HCT116 (cell line): ENCODE results near the gene CFAP298. TPM values are rescaled to one million over a fixed set of nuclear protein-coding genes. Genes with fewer than 3 reads are reported as not detected.

ENCODE experiments used
- ATAC-seq: fragments of 200-7000 bp; cut with Tn5 transposase; 2 replicates; pipeline ENCODE4 v1.9.1; 2020; ENCODE audit warnings: mild to moderate bottlenecking, moderate library complexity
- BruUV-seq: library from RNA; stranded (reverse); fragments of 400-500 nt; replicated peaks from 2 replicates; lab custom pipeline; 2021; lab: Mats Ljungman, UMichigan
- CTCF ChIA-PET: fragments of 300-600 bp; sonication (Branson Sonifier 250); formaldehyde crosslinking; loops from one replicate; lab custom pipeline; 2021; ENCODE audit warnings: antibody characterized with exemption; lab: Charles Lee
- POLR2A ChIA-PET: fragments of 300-600, 350-600 bp; sonication (Branson Sonifier 250); formaldehyde crosslinking; loops from one replicate; lab custom pipeline; 2021; ENCODE audit warnings: antibody characterized with exemption; lab: Charles Lee
- RAD21 ChIA-PET, 2 experiments: fragments of 300-600 bp; sonication (Branson Sonifier 250); formaldehyde crosslinking; loops; one replicate each; lab custom pipeline; 2023; ENCODE audit warnings: low total read pairs in 2 of 2; ENCODE audit not compliant: uncharacterized antibody in 2 of 2, unreplicated experiment in 2 of 2, low non-redundant PET in 1 of 2; lab: Charles Lee
- DNase-seq: peaks from one replicate; pipeline ENCODE4 v3.0.0-alpha.2; 2010; ENCODE audit warnings: low read depth, low spot score
- H2AFZ ChIP-seq: fragments of 200-600 bp; shearing (Covaris generic), sonication (generic); 2 replicates; pipeline ENCODE4 v1.6.1; 2017; ENCODE audit warnings: low read depth, mixed run types, mixed read lengths, antibody characterized with exemption, low read length; ENCODE audit not compliant: poor library complexity, severe bottlenecking
- H3K27ac ChIP-seq: 2 replicates; pipeline ENCODE4 v1.5.1; 2012; ENCODE audit warnings: low read depth, low read length
- H3K27me3 ChIP-seq: fragments of 200-600 bp; sonication (generic); 2 replicates; pipeline ENCODE4 v1.6.1; 2016; ENCODE audit warnings: mixed run types, low read length, mixed read lengths; ENCODE audit not compliant: insufficient read depth
- H3K36me3 ChIP-seq, 2 experiments: fragments of 200-500 bp in 1 of 2; fragments of 200-600 bp in 1 of 2; sonication (Bioruptor generic) in 1 of 2; sonication (generic) in 1 of 2; 2 replicates each; pipeline versions ENCODE4 v1.5.1 to v1.6.1; 2014 to 2016; ENCODE audit warnings: low read length in 2 of 2, inconsistent platforms in 1 of 2, mixed read lengths in 1 of 2, mixed run types in 1 of 2; ENCODE audit not compliant: insufficient read depth in 2 of 2, control insufficient read depth in 1 of 2
- H3K4me1 ChIP-seq, 2 experiments: fragments of 200-600 bp in 1 of 2; sonication (generic) in 1 of 2; 2 replicates each; pipeline versions ENCODE4 v1.5.1 to v1.6.1; 2012 to 2017; ENCODE audit warnings: low read length in 2 of 2, inconsistent platforms in 1 of 2, mild to moderate bottlenecking in 1 of 2, mixed read lengths in 1 of 2, mixed run types in 1 of 2, moderate library complexity in 1 of 2; ENCODE audit not compliant: insufficient read depth in 2 of 2, control insufficient read depth in 1 of 2
- H3K4me2 ChIP-seq: fragments of 200-600 bp; sonication (generic); 2 replicates; pipeline ENCODE4 v1.6.1; 2017; ENCODE audit warnings: mixed run types, low read length, mixed read lengths
- H3K4me3 ChIP-seq, 2 experiments: fragments of 200-600 bp in 1 of 2; sonication (generic) in 1 of 2; replicated peaks in 1 of 2; 2 replicates each; pipeline ENCODE4 v1.5.1; 2011 to 2016; ENCODE audit warnings: low read length in 2 of 2, control low read depth in 1 of 2, low read depth in 1 of 2, mild to moderate bottlenecking in 1 of 2, mixed read lengths in 1 of 2, mixed run types in 1 of 2
- H3K79me2 ChIP-seq: fragments of 200-600 bp; sonication (generic); 2 replicates; pipeline ENCODE4 v1.6.1; 2017; ENCODE audit warnings: mild to moderate bottlenecking, mixed run types, low read length, moderate library complexity, mixed read lengths; ENCODE audit not compliant: insufficient read depth
- H3K9ac ChIP-seq: fragments of 200-600 bp; sonication (generic); 2 replicates; pipeline ENCODE4 v1.6.1; 2016; ENCODE audit warnings: low read length, mixed read lengths
- H3K9me2 ChIP-seq: fragments of 200-600 bp; sonication (generic), shearing (Covaris generic); 2 replicates; pipeline ENCODE4 v1.6.1; 2017; ENCODE audit warnings: mixed run types, mild to moderate bottlenecking, moderate library complexity; ENCODE audit not compliant: insufficient read depth
- H3K9me3 ChIP-seq, 2 experiments: fragments of 200-500 bp in 1 of 2; fragments of 200-600 bp in 1 of 2; sonication (Bioruptor generic) in 1 of 2; sonication (generic) in 1 of 2; 2 replicates each; pipeline ENCODE4 v1.6.1; 2014 to 2017; ENCODE audit warnings: low read length in 2 of 2, mixed read lengths in 2 of 2, inconsistent platforms in 1 of 2, low read depth in 1 of 2, mild to moderate bottlenecking in 1 of 2, mixed run types in 1 of 2, moderate library complexity in 1 of 2; ENCODE audit not compliant: control insufficient read depth in 1 of 2, insufficient read depth in 1 of 2
- H4K20me1 ChIP-seq: fragments of 200-600 bp; sonication (generic), shearing (Covaris generic); 2 replicates; pipeline ENCODE4 v1.6.1; 2017; ENCODE audit warnings: mixed run types, mild to moderate bottlenecking, moderate library complexity; ENCODE audit not compliant: insufficient read depth
- CBX3 ChIP-seq: IDR thresholded peaks from 2 replicates; pipeline ENCODE4 v1.6.1; 2012; ENCODE audit warnings: low read depth
- CEBPB ChIP-seq: IDR thresholded peaks from 2 replicates; pipeline ENCODE4 v1.6.1; 2012; ENCODE audit warnings: low read depth
- CTCF ChIP-seq, 3 experiments: fragments of 200-600 bp in 1 of 3; sonication (generic) in 1 of 3; IDR thresholded peaks in 2 of 3; conservative IDR thresholded peaks in 1 of 3; 2 replicates each; pipeline ENCODE4 v1.5.1; 2012 to 2017; ENCODE audit warnings: low read depth in 2 of 3, low read length in 2 of 3, antibody characterized with exemption in 1 of 3, borderline replicate concordance in 1 of 3, control low read depth in 1 of 3, mild to moderate bottlenecking in 1 of 3, mixed read lengths in 1 of 3, mixed run types in 1 of 3, moderate library complexity in 1 of 3; ENCODE audit not compliant: insufficient read depth in 1 of 3
- EGR1 ChIP-seq: IDR thresholded peaks from 2 replicates; pipeline ENCODE4 v1.6.1; 2012; ENCODE audit warnings: low read depth
- ELF1 ChIP-seq: IDR thresholded peaks from 2 replicates; pipeline ENCODE4 v1.6.1; 2012; ENCODE audit warnings: low read depth, borderline replicate concordance
- EZH2 ChIP-seq: fragments of 200-600 bp; sonication (generic); IDR thresholded peaks from 2 replicates; pipeline ENCODE4 v1.6.1; 2017; ENCODE audit warnings: antibody characterized with exemption, mixed run types
- EZH2phosphoT487 ChIP-seq: fragments of 200-600 bp; IDR thresholded peaks from 2 replicates; pipeline ENCODE4 v1.6.1; 2018; ENCODE audit warnings: antibody characterized with exemption, borderline replicate concordance
- JUND ChIP-seq: IDR thresholded peaks from 2 replicates; pipeline ENCODE4 v1.6.1; 2012
- MAX ChIP-seq: IDR thresholded peaks from 2 replicates; pipeline ENCODE4 v1.6.1; 2012
- RAD21 ChIP-seq: IDR thresholded peaks from 2 replicates; pipeline ENCODE4 v1.6.1; 2012; ENCODE audit warnings: low read depth, mild to moderate bottlenecking
- SP1 ChIP-seq: IDR thresholded peaks from 2 replicates; pipeline ENCODE4 v1.6.1; 2012; ENCODE audit warnings: low read depth
- YY1 ChIP-seq: IDR thresholded peaks from 2 replicates; pipeline ENCODE4 v1.6.1; 2011; ENCODE audit warnings: low read length, low read depth, moderate library complexity, mild to moderate bottlenecking; ENCODE audit not compliant: insufficient replicate concordance; ENCODE audit errors: extremely low read depth
- ZFX ChIP-seq: fragments of 450-650 bp; IDR thresholded peaks from 2 replicates; pipeline ENCODE4 v1.6.1; 2017
- ZNF274 ChIP-seq: fragments of 200-500 bp; sonication (Bioruptor generic); IDR thresholded peaks from 2 replicates; pipeline ENCODE4 v1.6.1; 2014; ENCODE audit warnings: mild to moderate bottlenecking, low read depth, low read length, inconsistent platforms
- intact Hi-C: fragments of 100-400 bp; cut with micrococcal nuclease; formaldehyde crosslinking; loops from 2 replicates; pipeline ENCODE4 v1.10.0; 2022
- total RNA-seq: library from RNA; stranded (reverse); gene quantifications from one replicate; pipeline ENCODE4 v1.2.1, GENCODE V29; 2021; ENCODE audit not compliant: unreplicated experiment

CFAP298 gene
- total RNA-seq, 1 experiment from 2014 or later, result 58.2 TPM

- TF ChIP-seq ZNF274, result no peak
- TF ChIP-seq EZH2, result no peak
- no peak for TF ChIP-seq CBX3
- no peak for TF ChIP-seq MAX
- TF ChIP-seq ZFX, result no peak
- no peak for TF ChIP-seq SP1
- no peak for TF ChIP-seq EGR1
- no peak for TF ChIP-seq RAD21
- no peak for TF ChIP-seq CEBPB
- no peak for TF ChIP-seq EZH2phosphoT487
- TF ChIP-seq YY1, result no peak
- TF ChIP-seq CTCF (IDR thresholded peaks at IDR 0.05 in 2 of 3, conservative IDR thresholded peaks at IDR 0.05 in 1 of 3; ENCODE audit: borderline replicate concordance in 1 of 3, insufficient read depth in 1 of 3, low read depth in 2 of 3, low read length in 2 of 3), result no peak
- TF ChIP-seq JUND, result no peak
- no peak for TF ChIP-seq ELF1
- no peak overlapping the region for H3K9ac ChIP-seq
- DNase-seq, result no peak
- intact Hi-C loops, result no loop called here
- no peaks in the 10 kb centered on the region for H3K36me3 ChIP-seq
- H2AFZ ChIP-seq, result no peak overlapping the region
- ATAC-seq, result no peak
- ChIA-PET RAD21 (no interaction called here), CTCF (no interaction called here), POLR2A (no interaction called here)
- H3K9me2 ChIP-seq, result no peaks in the 10 kb centered on the region
- H3K79me2 ChIP-seq, result no peaks in the 10 kb centered on the region
- no peak overlapping the region for H3K4me2 ChIP-seq
- no peaks in the 10 kb centered on the region for H3K9me3 ChIP-seq
- no peak overlapping the region for H3K27ac ChIP-seq
- H3K4me1 ChIP-seq, result no peaks in the 10 kb centered on the region
- no peaks in the 10 kb centered on the region for H3K27me3 ChIP-seq
- BruUV-seq, result no TSS peak
- H4K20me1 ChIP-seq, result no peaks in the 10 kb centered on the region
- no peak overlapping the region for H3K4me3 ChIP-seq
These were observed 46.3 kb upstream of the CFAP298 start for GRCh38 chr21:32658524-32658923.
